Measurements from ENCODE around the gene NOL9.

DNA sequence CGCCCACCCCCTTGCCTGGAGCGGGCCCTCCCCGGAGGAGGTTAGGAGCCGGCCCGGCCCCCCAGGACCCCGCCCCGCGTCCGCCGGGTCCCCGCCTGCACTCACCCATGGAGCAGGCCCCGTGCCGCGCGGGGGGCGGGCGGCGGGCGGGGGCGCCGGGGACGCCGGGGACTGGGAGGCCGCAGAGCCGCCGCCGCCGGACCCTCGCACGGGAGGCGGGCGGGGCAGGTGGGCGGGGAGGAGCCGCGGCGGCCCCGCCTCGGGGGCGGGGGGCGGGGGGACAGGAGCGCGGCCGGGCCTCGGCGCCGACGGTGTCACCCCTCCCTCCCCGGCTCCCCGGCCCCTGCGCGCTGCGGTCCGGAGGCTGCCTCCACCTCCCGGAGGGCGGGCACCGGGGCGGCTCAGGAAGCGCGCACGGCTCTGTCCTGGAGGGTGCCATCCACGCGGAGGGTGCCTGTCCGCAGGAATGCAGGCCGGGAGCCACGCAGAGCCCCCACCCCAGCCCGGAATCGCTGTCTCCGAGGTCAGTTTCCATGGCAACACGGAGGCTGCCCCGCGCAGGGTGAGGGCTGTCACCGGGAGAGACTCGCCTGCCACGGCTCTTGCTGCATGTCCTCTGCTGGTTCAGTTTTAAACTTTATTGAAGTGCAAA is 57.0 kb downstream of the NOL9 start:
- TF ChIP-seq CTCF (IDR thresholded peaks at IDR 0.05) (no peak), POLR2A (IDR thresholded peaks at IDR 0.05) (no peak)

All from right lobe of liver (tissue), 4 donors.